Activated CD4-positive, alpha-beta memory T cell treated with anti-CD3 and anti-CD28 coated beads for 36 hours (primary cell): Measurements from ENCODE around the gene CHRNG. TPM values are rescaled to one million over a fixed set of nuclear protein-coding genes. Genes with fewer than 3 reads are reported as not detected.

Experiments used
- CTCF ChIA-PET: fragments of 350-600 bp; sonication (Branson Sonifier 250); formaldehyde crosslinking; loops from one replicate; lab custom pipeline; 2021; ENCODE audit warnings: antibody characterized with exemption, inconsistent platforms; lab: Charles Lee
- POLR2A ChIA-PET: fragments of 350-600 bp; sonication (Branson Sonifier 250); formaldehyde crosslinking; loops from one replicate; lab custom pipeline; 2021; ENCODE audit warnings: antibody characterized with exemption; lab: Charles Lee
- DNase-seq: peaks from one replicate; pipeline ENCODE4 v3.0.0-alpha.2; 2020
- H3K27ac Mint-ChIP-seq: one replicate; pipeline ENCODE4 v1.8.0; 2021; ENCODE audit warnings: mixed read lengths
- H3K27me3 Mint-ChIP-seq: one replicate; pipeline ENCODE4 v1.8.0; 2021; ENCODE audit warnings: mixed read lengths
- H3K36me3 Mint-ChIP-seq: one replicate; pipeline ENCODE4 v1.8.0; 2021; ENCODE audit warnings: mixed read lengths
- H3K4me1 Mint-ChIP-seq: one replicate; pipeline ENCODE4 v1.8.0; 2021; ENCODE audit warnings: low read depth, mixed read lengths
- H3K4me3 Mint-ChIP-seq: one replicate; pipeline ENCODE4 v1.8.0; 2021; ENCODE audit warnings: mild to moderate bottlenecking, mixed read lengths
- H3K9me3 Mint-ChIP-seq: one replicate; pipeline ENCODE4 v1.8.0; 2021; ENCODE audit warnings: mixed read lengths
- intact Hi-C: fragments of 100-400 bp; cut with micrococcal nuclease; formaldehyde crosslinking; loops from one replicate; pipeline ENCODE4 v1.15.1; 2023
- total RNA-seq, 2 experiments: library from RNA; stranded (reverse); gene quantifications; one replicate each; pipeline ENCODE4 v1.2.3, GENCODE V29; 2021

CHRNG gene
- total RNA-seq, 2 experiments from 2014 or later = not detected

GRCh38 chr2:232512602-232513001 is 26.9 kb upstream of the CHRNG start:
- Mint-ChIP-seq H3K27ac (no peak overlapping the region), H3K4me1 (no peaks in the 10 kb centered on the region), H3K27me3 (peaks cover 5% of the 10 kb centered on the region), H3K36me3 (no peaks in the 10 kb centered on the region), H3K4me3 (no peak overlapping the region), H3K9me3 (no peaks in the 10 kb centered on the region)
- no peak for DNase-seq
- POLR2A ChIA-PET = no interaction called here
- intact Hi-C loops = no loop called here
- CTCF ChIA-PET = interaction anchor here (1.8 kb wide), 1 partner anchor 10 kb away, joined by 5 read pairs; no protein-coding TSS in a partner anchor

- CTCF ChIA-PET = interaction anchor here (1.8 kb wide), 1 partner anchor 9 kb away, joined by 5 read pairs; no protein-coding TSS in a partner anchor
- H3K9me3 Mint-ChIP-seq = no peaks in the 10 kb centered on the region
- H3K4me3 Mint-ChIP-seq = no peak overlapping the region
- H3K27me3 Mint-ChIP-seq = peaks cover 5% of the 10 kb centered on the region
- H3K27ac Mint-ChIP-seq = no peak overlapping the region
- no peak for DNase-seq
- no peaks in the 10 kb centered on the region for H3K36me3 Mint-ChIP-seq
- intact Hi-C loops = no loop called here
- H3K4me1 Mint-ChIP-seq = no peaks in the 10 kb centered on the region
- POLR2A ChIA-PET = no interaction called here
Observed at GRCh38 chr2:232513353-232513752, 26.1 kb upstream of the CHRNG start.

- Mint-ChIP-seq H3K4me3 (no peak overlapping the region), H3K9me3 (no peaks in the 10 kb centered on the region), H3K36me3 (no peaks in the 10 kb centered on the region), H3K27me3 (peaks cover 11% of the 10 kb centered on the region), H3K4me1 (no peaks in the 10 kb centered on the region), H3K27ac (no peak overlapping the region)
- no peak for DNase-seq
- intact Hi-C loops = no loop called here
- ChIA-PET CTCF (no interaction called here), POLR2A (no interaction called here)
Observed at GRCh38 chr2:232515639-232516038, 23.9 kb upstream of the CHRNG start.

- POLR2A ChIA-PET = interaction anchor here (0.6 kb wide), 1 partner anchor 172 kb away, joined by 3 read pairs; no protein-coding TSS in a partner anchor
- Mint-ChIP-seq H3K27me3 (peaks cover 15% of the 10 kb centered on the region), H3K9me3 (no peaks in the 10 kb centered on the region), H3K4me1 (peaks cover 2% of the 10 kb centered on the region), H3K27ac (no peak overlapping the region), H3K36me3 (no peaks in the 10 kb centered on the region), H3K4me3 (no peak overlapping the region)
- CTCF ChIA-PET = no interaction called here
- intact Hi-C loops = no loop called here
- no peak for DNase-seq
Observed at GRCh38 chr2:232516551-232516950, 22.9 kb upstream of the CHRNG start.

GRCh38 chr2:232518844-232519243 is 20.6 kb upstream of the CHRNG start:
- no peaks in the 10 kb centered on the region for H3K9me3 Mint-ChIP-seq

GRCh38 chr2:232519581-232520438 is 19.7 kb upstream of the CHRNG start, which contains the start of gene PRSS56:
TSS of gene PRSS56 (plus strand) at chr2:232520388. CDS start at chr2:232520599, 211 bp downstream.
- ChIA-PET CTCF (interaction anchor here (1.8 kb wide), 2 partner anchors 12 to 75 kb away, joined by 5 to 6 read pairs; no protein-coding TSS in a partner anchor), POLR2A (no interaction called here)
- H3K36me3 Mint-ChIP-seq = no peaks in the 10 kb centered on the region
- intact Hi-C loops = loop anchor here (10.0 kb wide), 1 partner anchor 615 kb away; no protein-coding TSS in a partner anchor
- H3K27ac Mint-ChIP-seq = no peak within 1 kb of the TSS
- H3K4me1 Mint-ChIP-seq = peaks cover 10% of the 10 kb centered on the region
- H3K4me3 Mint-ChIP-seq = no peak within 1 kb of the TSS
- H3K9me3 Mint-ChIP-seq = no peaks in the 10 kb centered on the region
- peaks cover 29% of the 10 kb centered on the region for H3K27me3 Mint-ChIP-seq
- no peak for DNase-seq

More at GRCh38 chr2:232518844-232519243, 20.6 kb upstream of the CHRNG start:
- H3K27me3 Mint-ChIP-seq = peaks cover 22% of the 10 kb centered on the region
- H3K36me3 Mint-ChIP-seq = no peaks in the 10 kb centered on the region
- DNase-seq = no peak
- ChIA-PET CTCF (no interaction called here), POLR2A (no interaction called here)
- intact Hi-C loops = no loop called here
- H3K4me1 Mint-ChIP-seq = peaks cover 4% of the 10 kb centered on the region
- H3K27ac Mint-ChIP-seq = no peak overlapping the region
- no peak overlapping the region for H3K4me3 Mint-ChIP-seq

GRCh38 chr2:232520489-232520888 is 19.0 kb upstream of the CHRNG start:
- peaks cover 10% of the 10 kb centered on the region for H3K4me1 Mint-ChIP-seq
- no peaks in the 10 kb centered on the region for H3K9me3 Mint-ChIP-seq
- DNase-seq = no peak
- ChIA-PET POLR2A (no interaction called here), CTCF (interaction anchor here (0.7 to 2.6 kb wide), 5 partner anchors 11 to 76 kb away, joined by 3 to 19 read pairs (median 5); no protein-coding TSS in a partner anchor)
- H3K27ac Mint-ChIP-seq = no peak overlapping the region
- intact Hi-C loops = loop anchor here (10.0 kb wide), 1 partner anchor 616 kb away; no protein-coding TSS in a partner anchor
- H3K36me3 Mint-ChIP-seq = no peaks in the 10 kb centered on the region
- no peak overlapping the region for H3K4me3 Mint-ChIP-seq
- H3K27me3 Mint-ChIP-seq = peaks cover 30% of the 10 kb centered on the region

- Mint-ChIP-seq H3K4me3 (no peak overlapping the region), H3K36me3 (no peaks in the 10 kb centered on the region), H3K4me1 (peaks cover 10% of the 10 kb centered on the region), H3K27ac (no peak overlapping the region), H3K9me3 (no peaks in the 10 kb centered on the region), H3K27me3 (peaks cover 30% of the 10 kb centered on the region)
- ChIA-PET POLR2A (no interaction called here), CTCF (interaction anchor here (0.7 to 2.6 kb wide), 5 partner anchors 10 to 76 kb away, joined by 3 to 19 read pairs (median 5); no protein-coding TSS in a partner anchor)
- intact Hi-C loops = loop anchor here (10.0 kb wide), 1 partner anchor 616 kb away; no protein-coding TSS in a partner anchor
- no peak for DNase-seq
Observed at GRCh38 chr2:232521098-232521497, 18.4 kb upstream of the CHRNG start.

GRCh38 chr2:232521959-232522622 is 17.4 kb upstream of the CHRNG start:
- Mint-ChIP-seq H3K4me1 (peaks cover 10% of the 10 kb centered on the region), H3K9me3 (no peaks in the 10 kb centered on the region), H3K4me3 (no peak overlapping the region), H3K27ac (no peak overlapping the region), H3K36me3 (no peaks in the 10 kb centered on the region), H3K27me3 (peaks cover 38% of the 10 kb centered on the region)
- ChIA-PET CTCF (interaction anchor here (0.7 to 2.6 kb wide), 10 partner anchors 9 to 186 kb away, joined by 3 to 19 read pairs (median 4); no protein-coding TSS in a partner anchor), POLR2A (no interaction called here)
- intact Hi-C loops = loop anchor here (1.0 to 10.0 kb wide), 2 partner anchors 76 to 617 kb away; no protein-coding TSS in a partner anchor
- DNase-seq = peak; percentile 68

GRCh38 chr2:232522623-232523401 is 16.7 kb upstream of the CHRNG start:
- H3K27me3 Mint-ChIP-seq = peaks cover 41% of the 10 kb centered on the region
- no peak overlapping the region for H3K4me3 Mint-ChIP-seq
- no peak overlapping the region for H3K27ac Mint-ChIP-seq
- H3K9me3 Mint-ChIP-seq = no peaks in the 10 kb centered on the region
- intact Hi-C loops = loop anchor here (1.0 to 10.0 kb wide), 2 partner anchors 77 to 618 kb away; no protein-coding TSS in a partner anchor
- DNase-seq = no peak
- H3K4me1 Mint-ChIP-seq = peaks cover 10% of the 10 kb centered on the region
- CTCF ChIA-PET = interaction anchor here (0.7 to 2.6 kb wide), 11 partner anchors 8 to 187 kb away, joined by 3 to 19 read pairs (median 4); no protein-coding TSS in a partner anchor
- H3K36me3 Mint-ChIP-seq = no peaks in the 10 kb centered on the region
- POLR2A ChIA-PET = no interaction called here

- no peak overlapping the region for H3K27ac Mint-ChIP-seq
- DNase-seq = no peak
- intact Hi-C loops = loop anchor here (10.0 kb wide), 1 partner anchor 619 kb away; no protein-coding TSS in a partner anchor
- H3K4me3 Mint-ChIP-seq = no peak overlapping the region
- POLR2A ChIA-PET = no interaction called here
- peaks cover 10% of the 10 kb centered on the region for H3K4me1 Mint-ChIP-seq
- H3K27me3 Mint-ChIP-seq = peaks cover 45% of the 10 kb centered on the region
- no peaks in the 10 kb centered on the region for H3K9me3 Mint-ChIP-seq
- CTCF ChIA-PET = interaction anchor here (0.8 to 1.4 kb wide), 6 partner anchors 8 to 157 kb away, joined by 3 to 4 read pairs (median 4); no protein-coding TSS in a partner anchor
- H3K36me3 Mint-ChIP-seq = no peaks in the 10 kb centered on the region
Observed at GRCh38 chr2:232523402-232523681, 16.1 kb upstream of the CHRNG start.
